Measurements from ENCODE around the gene CHN2.

CHN2 gene

DNA sequence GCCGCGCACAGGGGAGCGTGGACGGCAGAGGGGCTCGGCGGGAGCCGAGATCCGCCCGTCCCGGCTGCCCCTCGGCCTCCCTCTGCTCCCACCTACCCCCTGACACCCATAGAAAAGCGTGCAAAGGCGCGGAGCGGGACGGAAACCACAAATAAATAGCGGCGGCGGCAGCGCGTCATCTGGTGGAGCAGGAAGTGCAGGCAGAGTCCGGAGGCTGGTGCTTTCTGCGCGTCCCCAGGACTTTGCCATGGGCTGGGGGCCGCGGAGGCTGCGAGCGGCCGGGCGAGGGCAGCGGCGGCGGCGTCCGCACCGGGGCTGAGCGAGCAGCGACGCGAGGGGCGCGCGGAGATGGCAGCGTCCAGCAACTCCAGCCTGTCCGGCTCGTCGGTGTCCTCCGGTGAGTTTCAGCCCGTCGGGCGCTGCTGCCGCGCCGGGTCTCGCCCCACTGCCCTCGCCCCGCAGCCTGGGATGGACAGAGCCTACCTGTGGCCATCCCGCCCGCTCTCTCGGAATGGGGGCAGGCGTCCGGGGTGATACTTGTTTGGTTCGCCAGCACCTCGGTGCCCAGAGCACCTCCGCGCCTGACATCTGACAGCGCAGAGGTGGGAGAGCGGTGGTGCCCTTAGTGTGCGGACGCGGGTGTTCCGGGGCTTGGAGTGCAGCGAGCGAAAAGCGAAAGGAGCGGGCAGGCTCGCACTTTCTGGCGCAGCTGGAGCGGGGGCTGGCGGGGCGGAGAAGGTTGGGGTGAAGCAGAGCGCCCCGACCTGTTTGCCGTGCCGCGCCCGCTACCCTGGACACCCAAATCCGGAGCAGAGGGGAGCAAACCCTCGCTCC lies at the start of gene CHN2:
CHN2 (plus strand) TSS at position 182 of the 834 bp plus-strand sequence.
- in situ Hi-C loops (cut with MboI; ENCODE audit: low sequenced_read_pairs) = no loop called here

- in situ Hi-C loops (cut with MboI; ENCODE audit: low sequenced_read_pairs) = no loop called here
Measured at GRCh38 chr7:29145553-29146056, 49.0 kb upstream of the CHN2 start.

DNA sequence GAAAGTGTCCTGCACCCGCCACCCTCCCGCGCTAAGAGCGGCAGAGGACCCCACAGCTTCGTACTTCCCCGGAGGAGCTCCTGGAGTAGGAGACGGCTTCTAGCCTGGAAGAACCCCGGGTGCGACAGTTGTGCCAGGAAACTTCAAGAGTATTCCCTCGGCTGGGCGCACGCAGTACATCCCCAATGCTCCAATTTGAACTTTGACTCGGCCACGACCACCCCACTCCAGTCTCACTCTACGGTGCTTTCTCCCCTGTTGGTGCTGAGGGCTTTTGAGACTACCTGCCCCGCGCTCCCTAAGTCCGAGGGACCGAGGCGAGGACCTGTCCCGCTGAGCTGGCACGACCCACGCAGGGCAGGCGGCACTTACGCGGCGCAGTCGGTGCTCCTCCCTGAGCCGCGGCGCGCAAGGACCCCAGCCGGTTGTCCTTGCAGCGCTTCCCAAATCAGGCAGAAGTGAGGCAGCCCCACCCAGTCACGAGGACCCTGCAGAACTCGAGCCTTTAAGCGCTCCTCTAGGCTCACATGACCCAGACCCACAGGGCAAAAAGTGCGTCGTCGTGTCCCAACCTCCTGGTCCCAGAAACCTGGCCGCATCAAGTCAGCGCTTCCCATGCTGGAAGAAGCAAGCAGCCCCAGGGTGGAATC lies 48.4 kb upstream of the CHN2 start, which contains the start of gene CPVL:
CPVL (minus strand) TSS at position 481 of the 650 bp plus-strand sequence. CDS start 25,476 bp downstream, outside the sequence.
- in situ Hi-C loops (cut with MboI; ENCODE audit: low sequenced_read_pairs) = no loop called here

DNA sequence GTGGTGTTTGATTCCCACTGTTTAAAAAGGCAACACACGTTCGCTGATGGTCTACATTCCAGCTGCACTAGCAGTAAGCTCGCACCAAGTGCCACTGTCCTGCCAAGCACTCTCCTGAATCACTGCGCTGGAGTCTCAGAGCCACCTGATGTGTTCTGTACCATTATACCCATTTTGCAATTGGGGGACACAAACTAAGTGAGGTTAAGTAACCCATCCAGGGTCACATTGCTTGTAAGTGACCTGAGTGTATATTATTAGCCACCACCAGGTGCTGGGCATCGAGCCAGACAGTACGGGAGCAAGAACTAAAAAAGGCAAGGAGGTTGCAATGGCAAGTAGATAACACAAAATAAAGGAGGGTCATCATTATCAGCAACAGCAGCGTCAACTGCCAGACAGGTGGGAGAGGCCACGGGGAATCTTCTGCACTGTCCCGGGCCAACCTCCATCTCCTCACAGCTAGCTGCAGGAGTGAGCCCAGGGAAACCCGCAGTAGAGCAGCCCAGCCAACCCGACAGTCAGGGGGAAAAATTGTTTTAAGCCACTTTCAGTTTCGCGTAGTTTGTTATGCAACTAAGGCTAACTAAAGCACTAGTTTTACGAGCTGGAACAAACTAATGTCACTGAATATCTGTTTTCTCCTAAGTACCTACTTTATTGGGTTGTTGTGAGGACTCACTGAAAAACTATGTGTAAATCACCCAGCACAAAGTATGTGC lies 47.5 kb upstream of the CHN2 start:
- in situ Hi-C loops (cut with MboI; ENCODE audit: low sequenced_read_pairs) = no loop called here

- in situ Hi-C loops (cut with MboI; ENCODE audit: low sequenced_read_pairs) = no loop called here
Measured at GRCh38 chr7:29147821-29148220, 46.8 kb upstream of the CHN2 start.

DNA sequence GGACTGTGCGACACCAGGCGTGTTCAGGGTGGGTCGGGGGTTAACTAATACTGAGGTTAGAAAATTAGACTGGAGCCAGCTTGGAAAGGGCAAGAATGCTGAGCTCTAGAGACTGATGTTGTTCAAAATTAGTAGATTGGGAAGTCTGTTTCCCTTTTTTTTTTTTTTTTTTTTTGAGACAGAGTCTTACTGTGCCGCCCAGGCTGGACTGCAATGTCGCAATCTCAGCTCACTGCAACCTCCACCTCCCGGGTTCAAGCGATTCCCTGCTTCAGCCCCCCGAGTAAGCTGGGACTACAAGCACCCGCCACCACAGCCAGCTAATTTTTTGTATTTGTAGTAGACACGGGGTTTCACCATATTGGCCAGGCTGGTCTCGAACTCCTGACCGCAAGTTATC lies 45.5 kb upstream of the CHN2 start:
- in situ Hi-C loops (cut with MboI; ENCODE audit: low sequenced_read_pairs) = no loop called here

GRCh38 chr7:29150856-29151255 lies 43.7 kb upstream of the CHN2 start:
- in situ Hi-C loops (cut with MboI; ENCODE audit: low sequenced_read_pairs) = no loop called here

- in situ Hi-C loops (cut with MboI; ENCODE audit: low sequenced_read_pairs) = no loop called here
Measured at GRCh38 chr7:29154076-29154475, 40.5 kb upstream of the CHN2 start.

DNA sequence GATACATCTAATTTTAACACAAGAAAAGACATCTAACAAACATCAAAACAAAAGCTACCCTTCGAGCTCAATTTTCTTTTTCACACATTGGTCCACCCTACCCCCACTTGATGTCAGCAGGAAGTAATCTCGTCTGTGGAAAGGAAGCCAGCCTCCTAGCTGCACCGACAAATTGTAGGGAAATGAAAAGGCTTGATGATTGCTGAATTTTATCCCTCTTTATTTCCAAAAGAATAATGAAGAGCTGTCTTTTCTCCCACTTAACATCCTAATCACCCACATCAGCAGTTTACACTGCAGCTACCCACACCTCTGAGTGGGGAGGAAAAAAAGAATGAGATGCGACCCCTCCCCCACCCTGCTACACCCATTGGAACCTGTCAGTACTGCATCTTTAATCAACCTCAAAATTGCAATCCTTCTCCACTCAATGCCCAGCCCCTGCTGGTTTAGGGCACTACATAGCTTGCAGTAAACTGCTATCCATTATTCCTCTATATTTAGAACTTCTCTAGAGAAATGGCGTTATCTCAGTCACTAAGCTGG lies 37.6 kb upstream of the CHN2 start:
- in situ Hi-C loops (cut with MboI; ENCODE audit: low sequenced_read_pairs) = no loop called here

DNA sequence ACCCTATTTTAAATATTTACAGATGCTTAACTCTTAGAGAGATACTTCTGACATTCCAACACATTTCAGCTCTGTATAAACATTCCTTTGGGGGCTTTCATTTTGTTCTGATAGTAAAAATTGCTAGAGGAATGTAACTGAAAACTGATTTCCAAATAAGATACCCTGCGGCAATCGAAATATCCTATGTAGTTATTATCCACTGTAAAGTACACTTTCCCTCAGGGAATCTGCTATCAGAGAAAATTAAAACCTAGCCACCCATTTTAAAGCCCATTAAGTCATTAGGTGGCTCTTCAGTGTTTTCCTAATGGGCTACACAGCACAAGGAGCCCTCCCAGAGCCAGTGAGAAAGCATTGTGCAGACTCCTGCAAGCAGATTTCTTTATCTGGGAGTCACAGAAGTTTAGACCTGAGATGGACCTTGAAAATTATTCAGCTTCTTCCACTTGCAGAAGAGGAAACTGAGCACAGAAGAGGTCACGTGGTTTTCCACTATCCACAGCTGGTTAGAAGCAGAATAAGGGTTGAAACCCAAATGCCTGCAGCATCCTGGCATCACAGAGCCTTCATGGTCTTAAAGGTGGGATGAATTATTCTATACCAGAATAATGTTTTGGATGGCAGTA lies 35.7 kb upstream of the CHN2 start:
- in situ Hi-C loops (cut with MboI; ENCODE audit: low sequenced_read_pairs) = no loop called here

GRCh38 chr7:29160080-29160479 lies 34.5 kb upstream of the CHN2 start:
- in situ Hi-C loops (cut with MboI; ENCODE audit: low sequenced_read_pairs) = no loop called here

GRCh38 chr7:29161231-29161630 lies 33.3 kb upstream of the CHN2 start:
- in situ Hi-C loops (cut with MboI; ENCODE audit: low sequenced_read_pairs) = no loop called here

DNA sequence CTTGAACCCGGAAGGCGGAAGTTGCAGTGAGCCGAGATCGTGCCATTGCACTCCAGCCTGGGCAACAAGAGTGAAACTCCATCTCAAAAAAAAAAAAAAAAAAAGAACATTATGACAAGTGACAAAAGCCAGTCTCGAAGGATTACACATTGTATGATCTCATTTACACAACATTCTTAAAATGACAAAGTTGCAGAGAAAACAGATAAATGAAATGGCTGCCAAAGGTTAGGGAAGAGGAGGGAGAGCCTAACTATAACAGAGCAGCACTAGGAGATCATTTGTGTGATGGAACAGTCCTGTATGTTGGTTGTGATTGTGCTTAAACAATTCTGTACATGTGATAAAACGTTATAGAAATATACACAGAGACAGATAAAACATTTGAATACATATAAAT lies 32.0 kb upstream of the CHN2 start:
- in situ Hi-C loops (cut with MboI; ENCODE audit: low sequenced_read_pairs) = no loop called here

GRCh38 chr7:29163854-29164253 lies 30.7 kb upstream of the CHN2 start:
- in situ Hi-C loops (cut with MboI; ENCODE audit: low sequenced_read_pairs) = no loop called here

- in situ Hi-C loops (cut with MboI; ENCODE audit: low sequenced_read_pairs) = no loop called here
Measured at GRCh38 chr7:29167721-29168120, 26.9 kb upstream of the CHN2 start.

GRCh38 chr7:29170781-29171180 lies 23.8 kb upstream of the CHN2 start:
- in situ Hi-C loops (cut with MboI; ENCODE audit: low sequenced_read_pairs) = no loop called here

DNA sequence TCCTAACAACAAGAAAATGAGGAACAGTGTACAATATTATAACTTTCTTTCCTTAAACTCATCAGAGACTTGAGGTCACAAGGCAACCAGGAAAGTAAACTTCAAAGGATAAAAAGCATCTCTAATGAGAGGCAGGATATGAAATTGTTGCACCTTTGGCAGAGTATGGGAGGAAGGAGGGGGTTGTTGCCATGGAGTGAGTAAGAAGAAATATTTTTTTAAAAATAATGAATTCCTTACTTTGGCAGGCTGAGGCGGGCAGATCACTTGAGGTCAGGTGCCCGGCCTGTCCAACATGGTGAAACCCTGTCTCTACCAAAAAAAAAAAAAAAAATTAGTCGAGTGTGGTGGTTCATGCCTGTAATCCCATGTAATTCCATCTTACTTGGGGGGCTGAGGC lies 21.1 kb upstream of the CHN2 start:
- in situ Hi-C loops (cut with MboI; ENCODE audit: low sequenced_read_pairs) = no loop called here

DNA sequence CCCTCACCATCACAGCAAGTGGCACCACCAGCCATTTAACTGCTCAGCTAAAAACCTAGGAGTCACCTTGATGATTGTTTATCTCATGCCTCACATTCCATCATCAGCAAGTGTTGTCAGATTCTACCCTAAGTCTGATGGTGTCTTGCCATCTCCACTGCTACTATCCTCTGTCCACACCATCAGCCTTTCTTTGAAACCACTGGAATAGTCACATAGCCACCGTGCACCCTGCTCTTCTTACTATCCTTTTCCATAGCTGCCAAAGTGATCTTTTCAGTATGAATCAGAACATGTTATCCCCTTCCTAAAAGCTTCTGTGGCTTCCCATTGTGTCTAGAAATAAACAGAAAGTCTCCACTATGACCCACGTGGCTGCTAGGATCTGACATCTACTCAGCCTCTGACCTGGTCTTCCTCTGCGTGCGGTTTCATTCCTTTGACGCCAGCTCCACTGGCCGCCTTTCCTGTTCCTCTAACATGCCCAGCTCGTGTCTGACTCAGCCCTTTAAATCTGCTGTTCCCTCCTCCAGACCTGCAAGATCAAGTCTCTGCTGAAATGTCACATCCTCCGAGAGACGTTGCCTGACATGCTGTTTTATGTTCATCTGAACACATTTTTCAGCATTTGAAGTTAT lies 16.5 kb upstream of the CHN2 start:
- in situ Hi-C loops (cut with MboI; ENCODE audit: low sequenced_read_pairs) = no loop called here

- in situ Hi-C loops (cut with MboI; ENCODE audit: low sequenced_read_pairs) = no loop called here
Measured at GRCh38 chr7:29179115-29179514, 15.5 kb upstream of the CHN2 start.

GRCh38 chr7:29184599-29184998 lies 10.0 kb upstream of the CHN2 start:
- in situ Hi-C loops (cut with MboI; ENCODE audit: low sequenced_read_pairs) = no loop called here
